Muscle layer of duodenum (tissue), 2 donors: ENCODE data around the gene CORO6.

Experiments
- H3K27ac ChIP-seq: one replicate; pipeline ENCODE4 v1.7.0; 2013; ENCODE audit warnings: mild to moderate bottlenecking, low read length
- H3K27me3 ChIP-seq: one replicate; pipeline ENCODE4 v1.7.0; 2013; ENCODE audit warnings: low read depth, mild to moderate bottlenecking, control low read depth, low read length
- H3K36me3 ChIP-seq, 2 donors: one replicate each; pipeline ENCODE4 v1.7.0; 2013; ENCODE audit warnings: low read length in 2 of 2, control low read depth in 1 of 2, mild to moderate bottlenecking in 1 of 2; ENCODE audit not compliant: insufficient read depth in 2 of 2, control insufficient read depth in 1 of 2
- H3K4me1 ChIP-seq, 2 donors: one replicate each; pipeline ENCODE4 v1.7.0; 2013; ENCODE audit warnings: low read length in 2 of 2, mild to moderate bottlenecking in 2 of 2, control low read depth in 1 of 2, moderate library complexity in 1 of 2; ENCODE audit not compliant: insufficient read depth in 2 of 2, control insufficient read depth in 1 of 2
- H3K4me3 ChIP-seq, 2 donors: one replicate each; pipeline ENCODE4 v1.7.0; 2013; ENCODE audit warnings: low read length in 2 of 2, low read depth in 1 of 2, mild to moderate bottlenecking in 1 of 2
- H3K9me3 ChIP-seq, 2 donors: one replicate each; pipeline ENCODE4 v1.7.0; 2013; ENCODE audit warnings: low read length in 2 of 2, control low read depth in 1 of 2, mild to moderate bottlenecking in 1 of 2; ENCODE audit not compliant: control insufficient read depth in 1 of 2
- donor health status: healthy.

Gene CORO6

GRCh38 chr17:29630630-29631193 lies 8.0 kb upstream of the CORO6 start:
- H3K4me3 ChIP-seq = no peak overlapping the region
- no peak overlapping the region for H3K27ac ChIP-seq
- peaks cover 0 to 5% of the 10 kb centered on the region in 2 donors for H3K4me1 ChIP-seq
- H3K27me3 ChIP-seq = no peaks in the 10 kb centered on the region
- H3K36me3 ChIP-seq = peaks cover 22 to 26% of the 10 kb centered on the region in 2 donors
- H3K9me3 ChIP-seq = no peaks in the 10 kb centered on the region

- Histone ChIP-seq H3K9me3 (no peaks in the 10 kb centered on the region), H3K27me3 (no peaks in the 10 kb centered on the region), H3K4me3 (no peak overlapping the region), H3K27ac (no peak overlapping the region), H3K4me1 (peaks cover 0 to 5% of the 10 kb centered on the region in 2 donors), H3K36me3 (peaks cover 21 to 26% of the 10 kb centered on the region in 2 donors)
These were observed 7.1 kb upstream of the CORO6 start for GRCh38 chr17:29629839-29630238.

GRCh38 chr17:29628644-29629043 lies 5.9 kb upstream of the CORO6 start:
- Histone ChIP-seq H3K9me3 (no peaks in the 10 kb centered on the region), H3K27ac (no peak overlapping the region), H3K36me3 (peaks cover 21% of the 10 kb centered on the region in 2 donors), H3K4me1 (peaks cover 0 to 5% of the 10 kb centered on the region in 2 donors), H3K4me3 (no peak overlapping the region), H3K27me3 (no peaks in the 10 kb centered on the region)

DNA sequence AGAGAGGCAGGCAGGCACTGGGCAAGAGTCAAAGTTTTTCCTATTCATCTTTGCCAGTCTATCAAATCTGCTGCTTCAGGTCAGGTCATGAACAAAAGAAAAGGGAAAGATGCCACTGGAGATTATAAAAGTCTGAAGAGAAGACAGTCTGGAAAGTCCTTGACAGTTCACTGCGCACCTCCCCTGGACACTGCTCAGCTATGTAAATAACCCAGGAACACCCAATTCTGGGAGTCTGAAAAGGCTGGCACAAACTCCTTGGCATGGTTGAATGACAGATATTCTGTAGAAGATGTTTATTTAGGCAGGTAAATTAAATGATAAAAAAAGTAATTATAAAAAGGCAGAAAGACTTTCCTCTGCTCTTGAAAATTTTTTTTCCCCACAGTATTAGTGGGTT lies 5.2 kb upstream of the CORO6 start:
- Histone ChIP-seq H3K9me3 (no peaks in the 10 kb centered on the region), H3K4me3 (no peak overlapping the region), H3K27me3 (no peaks in the 10 kb centered on the region), H3K27ac (no peak overlapping the region), H3K4me1 (peaks cover 0 to 8% of the 10 kb centered on the region in 2 donors), H3K36me3 (peaks cover 21% of the 10 kb centered on the region in 2 donors)

- Histone ChIP-seq H3K27ac (no peak overlapping the region), H3K4me1 (peaks cover 0 to 30% of the 10 kb centered on the region in 2 donors), H3K4me3 (no peak overlapping the region), H3K27me3 (no peaks in the 10 kb centered on the region), H3K9me3 (no peaks in the 10 kb centered on the region), H3K36me3 (no peaks in the 10 kb centered on the region)
These were observed 2.5 kb upstream of the CORO6 start for GRCh38 chr17:29625037-29625750.

GRCh38 chr17:29624586-29624985 lies 1.9 kb upstream of the CORO6 start:
- H3K4me1 ChIP-seq = peaks cover 0 to 35% of the 10 kb centered on the region in 2 donors
- H3K27ac ChIP-seq = no peak overlapping the region
- H3K9me3 ChIP-seq = no peaks in the 10 kb centered on the region

GRCh38 chr17:29623283-29623647 lies 553 bp upstream of the CORO6 start:
- Histone ChIP-seq H3K4me3 (peak overlapping the region; percentile 57 to 78), H3K4me1 (peaks cover 0 to 43% of the 10 kb centered on the region in 2 donors), H3K36me3 (no peaks in the 10 kb centered on the region), H3K27ac (no peak overlapping the region), H3K9me3 (no peaks in the 10 kb centered on the region), H3K27me3 (no peaks in the 10 kb centered on the region)

More at GRCh38 chr17:29624586-29624985, 1.9 kb upstream of the CORO6 start:
- H3K27me3 ChIP-seq = no peaks in the 10 kb centered on the region
- no peak overlapping the region for H3K4me3 ChIP-seq
- no peaks in the 10 kb centered on the region for H3K36me3 ChIP-seq

- peaks cover under 1% of the 10 kb centered on the region for H3K27me3 ChIP-seq
- H3K4me1 ChIP-seq = peaks cover 3 to 56% of the 10 kb centered on the region in 2 donors
These were observed 939 bp downstream of the CORO6 start for GRCh38 chr17:29621751-29622194.

GRCh38 chr17:29620779-29621500 lies 1.8 kb downstream of the CORO6 start:
- Histone ChIP-seq H3K27ac (no peak overlapping the region), H3K4me3 (no peak overlapping the region)

More at GRCh38 chr17:29621751-29622194, 939 bp downstream of the CORO6 start:
- Histone ChIP-seq H3K27ac (no peak overlapping the region), H3K4me3 (peak overlapping the region; percentile 57 to 78), H3K9me3 (no peaks in the 10 kb centered on the region), H3K36me3 (no peaks in the 10 kb centered on the region)

DNA sequence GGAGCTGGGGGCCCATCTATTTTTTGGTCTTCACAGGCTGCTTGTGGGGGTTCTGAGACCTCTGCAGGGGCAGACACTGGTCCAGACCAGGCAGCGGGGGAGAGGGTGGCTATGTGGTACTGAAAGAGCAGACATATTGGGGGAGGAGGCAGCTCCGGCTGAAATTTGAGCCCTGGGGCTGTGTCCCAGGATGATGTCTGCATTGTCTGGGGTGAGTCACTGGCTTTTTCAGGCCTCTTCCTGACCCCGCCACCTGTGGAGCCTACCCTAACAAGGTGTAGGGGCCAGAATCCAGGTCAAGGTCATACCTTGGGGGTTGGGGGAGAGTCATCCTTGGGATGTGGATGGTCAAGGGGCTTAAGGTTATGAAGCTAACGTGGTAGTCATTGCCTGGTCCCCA lies 2.4 kb downstream of the CORO6 start:
- Histone ChIP-seq H3K4me1 (peaks cover 11 to 71% of the 10 kb centered on the region in 2 donors), H3K36me3 (no peaks in the 10 kb centered on the region), H3K9me3 (no peaks in the 10 kb centered on the region), H3K4me3 (no peak overlapping the region), H3K27me3 (peaks cover 7% of the 10 kb centered on the region), H3K27ac (no peak overlapping the region)

More at GRCh38 chr17:29620779-29621500, 1.8 kb downstream of the CORO6 start:
- Histone ChIP-seq H3K9me3 (no peaks in the 10 kb centered on the region), H3K36me3 (no peaks in the 10 kb centered on the region), H3K27me3 (peaks cover 7% of the 10 kb centered on the region), H3K4me1 (peaks cover 11 to 64% of the 10 kb centered on the region in 2 donors)

DNA sequence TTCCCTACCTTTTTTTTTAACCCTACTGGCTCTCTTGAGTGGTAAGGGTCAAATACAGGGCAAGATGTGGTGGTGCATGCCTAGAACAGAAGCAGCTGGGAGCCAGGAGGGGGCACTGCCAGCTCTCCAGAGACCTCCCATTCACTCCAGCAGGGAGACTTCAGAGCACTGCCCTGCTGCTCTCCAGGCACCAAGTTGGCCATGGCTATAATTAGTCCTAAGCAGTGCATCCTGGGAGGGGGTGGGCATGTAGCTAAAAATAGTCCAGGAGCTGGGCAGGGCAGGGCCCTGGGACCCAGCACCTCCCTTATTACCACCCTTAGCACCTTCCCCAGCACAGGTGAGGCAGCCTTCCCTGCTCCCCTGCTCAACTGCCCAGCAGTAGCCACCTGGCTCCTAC lies 3.5 kb downstream of the CORO6 start:
- Histone ChIP-seq H3K9me3 (no peaks in the 10 kb centered on the region), H3K27ac (no peak overlapping the region), H3K4me3 (no peak overlapping the region), H3K4me1 (peaks cover 21 to 81% of the 10 kb centered on the region in 2 donors), H3K36me3 (no peaks in the 10 kb centered on the region), H3K27me3 (peaks cover 12% of the 10 kb centered on the region)
